ENCODE measurements around the gene YAF2. TPM values are rescaled to one million over a fixed set of nuclear protein-coding genes. Genes with fewer than 3 reads are reported as not detected.
"Not testable (repeated sequence)": the region's sequence is repeated elsewhere in the genome, so short reads cannot be mapped to it uniquely, and the experiment has no call there.

YAF2 gene
- total RNA-seq, 1 donor from 2014 or later: 28.0 TPM

GRCh38 chr12:42217656-42218055 is 20.4 kb downstream of the YAF2 start:
- ATAC-seq: peak; percentile 30
- DNase-seq: no peak
- H3K4me3 ChIP-seq: no peak overlapping the region
- intact Hi-C loops (cut with DNase I): no loop called here
- no peaks in the 10 kb centered on the region for H3K4me1 ChIP-seq
- TF ChIP-seq, protein P1, sequence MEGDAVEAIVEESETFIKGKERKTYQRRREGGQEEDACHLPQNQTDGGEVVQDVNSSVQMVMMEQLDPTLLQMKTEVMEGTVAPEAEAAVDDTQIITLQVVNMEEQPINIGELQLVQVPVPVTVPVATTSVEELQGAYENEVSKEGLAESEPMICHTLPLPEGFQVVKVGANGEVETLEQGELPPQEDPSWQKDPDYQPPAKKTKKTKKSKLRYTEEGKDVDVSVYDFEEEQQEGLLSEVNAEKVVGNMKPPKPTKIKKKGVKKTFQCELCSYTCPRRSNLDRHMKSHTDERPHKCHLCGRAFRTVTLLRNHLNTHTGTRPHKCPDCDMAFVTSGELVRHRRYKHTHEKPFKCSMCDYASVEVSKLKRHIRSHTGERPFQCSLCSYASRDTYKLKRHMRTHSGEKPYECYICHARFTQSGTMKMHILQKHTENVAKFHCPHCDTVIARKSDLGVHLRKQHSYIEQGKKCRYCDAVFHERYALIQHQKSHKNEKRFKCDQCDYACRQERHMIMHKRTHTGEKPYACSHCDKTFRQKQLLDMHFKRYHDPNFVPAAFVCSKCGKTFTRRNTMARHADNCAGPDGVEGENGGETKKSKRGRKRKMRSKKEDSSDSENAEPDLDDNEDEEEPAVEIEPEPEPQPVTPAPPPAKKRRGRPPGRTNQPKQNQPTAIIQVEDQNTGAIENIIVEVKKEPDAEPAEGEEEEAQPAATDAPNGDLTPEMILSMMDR (IDR thresholded peaks at IDR 0.05): no peak
- H3K27ac ChIP-seq: no peak overlapping the region
- H3K27me3 ChIP-seq: no peaks in the 10 kb centered on the region
- H3K9me3 ChIP-seq: no peaks in the 10 kb centered on the region
- H3K36me3 ChIP-seq: no peaks in the 10 kb centered on the region

DNA sequence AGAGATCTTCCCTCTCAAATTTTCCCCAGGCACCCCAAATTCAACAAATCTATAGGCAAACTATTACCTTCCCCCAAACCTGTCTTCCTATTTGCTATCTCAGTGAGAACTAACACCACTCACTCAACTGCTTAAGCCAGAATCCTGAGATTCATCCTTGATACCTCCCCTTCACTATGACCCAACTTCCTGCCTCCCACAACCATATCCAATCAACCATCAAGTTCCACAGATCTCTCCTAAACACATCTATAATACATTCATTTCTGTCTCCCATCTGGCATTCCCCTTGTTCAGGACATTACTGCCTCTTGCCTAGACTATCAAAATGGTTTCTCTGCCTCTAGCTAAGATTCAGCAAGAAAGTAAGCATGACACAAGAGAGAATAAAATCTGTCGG is 21.3 kb downstream of the YAF2 start:
- no peak for ATAC-seq
- intact Hi-C loops (cut with DNase I): no loop called here
- no peaks in the 10 kb centered on the region for H3K36me3 ChIP-seq

GRCh38 chr12:42215759-42216158 is 22.3 kb downstream of the YAF2 start:
- DNase-seq; H3K9me3 ChIP-seq; ATAC-seq; H3K27me3 ChIP-seq; H3K36me3 ChIP-seq; H3K27ac ChIP-seq; intact Hi-C loops (cut with DNase I); H3K4me1 ChIP-seq; H3K4me3 ChIP-seq: not testable (repeated sequence)

More for the DNA sequence above, 21.3 kb downstream of the YAF2 start:
- TF ChIP-seq, protein P1 (IDR thresholded peaks at IDR 0.05): no peak
- Histone ChIP-seq H3K27me3 (no peaks in the 10 kb centered on the region), H3K4me1 (no peaks in the 10 kb centered on the region), H3K4me3 (no peak overlapping the region), H3K27ac (no peak overlapping the region), H3K9me3 (no peaks in the 10 kb centered on the region)
- no peak for DNase-seq

- DNase-seq: peak; percentile 72
- Histone ChIP-seq H3K36me3 (no peaks in the 10 kb centered on the region), H3K4me3 (no peak overlapping the region), H3K9me3 (no peaks in the 10 kb centered on the region), H3K27ac (no peak overlapping the region), H3K27me3 (no peaks in the 10 kb centered on the region), H3K4me1 (no peaks in the 10 kb centered on the region)
- intact Hi-C loops (cut with DNase I): no loop called here
- ATAC-seq: peak; percentile 84
- TF ChIP-seq, protein P1 (IDR thresholded peaks at IDR 0.05): no peak
These were observed 24.1 kb downstream of the YAF2 start for GRCh38 chr12:42213954-42214426.

GRCh38 chr12:42213023-42213422 is 25.0 kb downstream of the YAF2 start:
- Histone ChIP-seq H3K27me3 (no peaks in the 10 kb centered on the region), H3K27ac (no peak overlapping the region), H3K9me3 (no peaks in the 10 kb centered on the region), H3K4me3 (no peak overlapping the region), H3K36me3 (no peaks in the 10 kb centered on the region), H3K4me1 (no peaks in the 10 kb centered on the region)
- ATAC-seq (no peak), DNase-seq (no peak)
- TF ChIP-seq, protein P1 (IDR thresholded peaks at IDR 0.05): no peak
- intact Hi-C loops (cut with DNase I): no loop called here

- DNase-seq (no peak), ATAC-seq (no peak)
- H3K4me3 ChIP-seq: no peak overlapping the region
- H3K36me3 ChIP-seq: no peaks in the 10 kb centered on the region
- H3K4me1 ChIP-seq: no peaks in the 10 kb centered on the region
- H3K27me3 ChIP-seq: no peaks in the 10 kb centered on the region
- H3K27ac ChIP-seq: no peak overlapping the region
- TF ChIP-seq, protein P1 (IDR thresholded peaks at IDR 0.05): no peak
- intact Hi-C loops (cut with DNase I): no loop called here
- H3K9me3 ChIP-seq: no peaks in the 10 kb centered on the region
These were observed 29.5 kb downstream of the YAF2 start for GRCh38 chr12:42208574-42208973.
